LHCN-M2 (cell line): ENCODE measurements around the gene RXYLT1. TPM values are rescaled to one million over a fixed set of nuclear protein-coding genes. Genes with fewer than 3 reads are reported as not detected.
"Not testable (repeated sequence)": the region's sequence is repeated elsewhere in the genome, so short reads cannot be mapped to it uniquely, and the experiment has no call there.

Experiments
- DNase-seq: peaks from one replicate; pipeline ENCODE4 v3.0.0-alpha.2; 2012; ENCODE audit warnings: low read depth
- total RNA-seq: library from RNA; depleted of rRNA; stranded (reverse); fragments of >200 nt; gene quantifications from 2 replicates; pipeline ENCODE4 v1.2.3, GENCODE V29; 2014

RXYLT1 gene
- total RNA-seq, 1 experiment from 2014 or later: 32.9 TPM

DNA sequence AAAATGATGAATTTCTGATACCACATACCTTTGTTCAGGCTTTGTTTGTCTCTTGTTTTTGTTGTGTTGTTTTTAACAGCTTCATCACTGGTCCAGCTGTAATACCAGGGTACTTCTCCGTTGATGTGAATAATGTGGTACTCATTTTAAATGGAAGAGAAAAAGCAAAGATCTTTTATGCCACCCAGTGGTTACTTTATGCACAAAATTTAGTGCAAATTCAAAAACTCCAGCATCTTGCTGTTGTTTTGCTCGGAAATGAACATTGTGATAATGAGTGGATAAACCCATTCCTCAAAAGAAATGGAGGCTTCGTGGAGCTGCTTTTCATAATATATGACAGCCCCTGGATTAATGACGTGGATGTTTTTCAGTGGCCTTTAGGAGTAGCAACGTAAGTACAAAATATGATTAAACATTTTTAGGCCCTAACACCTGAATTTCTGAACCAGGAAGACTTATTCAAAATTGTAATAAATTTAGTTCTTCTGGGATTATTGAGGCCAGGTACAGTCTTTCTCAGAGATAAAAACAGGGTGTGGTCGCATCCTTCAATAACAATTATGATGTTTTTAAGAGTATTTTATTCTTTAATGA, 22.4 kb downstream of the RXYLT1 start:
- peak; percentile 38 for DNase-seq

DNA sequence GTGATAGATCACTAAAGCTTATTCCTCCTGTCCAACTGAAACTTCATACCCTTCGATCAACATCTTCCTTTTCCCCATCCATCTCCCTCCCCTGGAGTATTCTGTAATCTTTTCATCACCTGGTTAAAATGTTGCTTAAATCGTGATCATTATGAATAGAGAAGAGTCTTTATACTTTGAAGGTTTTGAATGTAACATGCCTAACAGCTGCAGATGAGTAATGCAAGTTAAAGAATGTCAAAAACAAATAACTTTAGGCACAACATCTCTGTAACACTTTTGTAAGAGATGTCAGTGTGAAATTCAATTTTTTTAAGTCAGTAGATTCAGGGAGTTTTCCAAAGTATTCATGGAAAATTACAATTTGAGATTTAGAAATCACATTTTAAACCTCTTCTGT, 25.0 kb downstream of the RXYLT1 start:
- peak; percentile 71 for DNase-seq

DNA sequence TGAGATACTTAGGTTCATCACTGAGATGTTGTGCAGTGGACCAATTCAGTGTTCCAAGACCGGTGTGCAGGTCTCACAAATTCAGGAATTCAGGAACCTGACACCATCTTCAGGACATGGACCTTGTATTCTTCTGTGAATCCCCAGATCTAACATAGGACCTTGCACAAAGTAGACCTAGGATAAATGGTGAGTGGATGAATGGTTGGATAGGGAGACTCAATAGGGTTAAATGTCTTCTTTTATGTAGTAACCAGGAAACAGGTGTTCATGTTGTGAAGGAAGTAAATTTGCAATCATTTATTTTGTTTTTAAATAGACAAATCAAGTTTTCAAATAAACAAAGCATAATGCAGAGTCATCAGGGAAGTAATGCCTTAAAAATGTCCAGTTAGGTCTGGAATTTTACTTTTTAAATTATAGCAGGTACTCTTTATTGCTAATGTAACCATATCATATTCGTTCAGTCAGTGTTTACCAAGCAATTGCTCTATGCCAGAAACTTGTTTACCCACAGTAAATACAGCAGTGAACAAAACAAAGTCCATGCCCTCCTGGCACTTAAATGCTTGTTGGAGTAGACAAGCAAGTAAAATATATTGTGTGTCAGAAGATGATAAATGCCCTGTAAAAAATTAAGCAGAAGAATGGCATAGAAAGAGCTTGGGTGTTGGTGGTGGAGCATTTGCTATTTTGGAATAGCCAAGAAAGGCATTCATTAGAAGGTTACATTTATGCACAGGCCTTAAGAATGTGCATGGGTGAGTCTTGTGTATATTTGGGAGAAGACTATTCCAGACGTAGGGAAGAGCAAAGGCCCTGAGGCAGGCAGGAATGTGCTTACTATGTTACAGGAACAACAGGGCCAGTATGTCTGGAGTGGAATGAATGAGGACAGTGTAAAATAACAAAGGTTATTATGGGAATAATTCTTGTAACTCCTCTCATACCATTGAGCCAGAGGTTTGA, 26.3 kb downstream of the RXYLT1 start:
- no peak for DNase-seq

DNA sequence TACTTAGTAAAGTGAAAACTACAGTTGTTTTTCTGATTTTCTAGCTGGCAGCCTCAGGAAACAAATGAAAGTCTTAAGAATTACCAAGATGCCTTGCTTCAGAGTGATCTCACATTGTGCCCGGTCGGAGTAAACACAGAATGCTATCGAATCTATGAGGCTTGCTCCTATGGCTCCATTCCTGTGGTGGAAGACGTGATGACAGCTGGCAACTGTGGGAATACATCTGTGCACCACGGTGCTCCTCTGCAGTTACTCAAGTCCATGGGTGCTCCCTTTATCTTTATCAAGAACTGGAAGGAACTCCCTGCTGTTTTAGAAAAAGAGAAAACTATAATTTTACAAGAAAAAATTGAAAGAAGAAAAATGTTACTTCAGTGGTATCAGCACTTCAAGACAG, 28.9 kb downstream of the RXYLT1 start:
- DNase-seq: peak; percentile 16

DNA sequence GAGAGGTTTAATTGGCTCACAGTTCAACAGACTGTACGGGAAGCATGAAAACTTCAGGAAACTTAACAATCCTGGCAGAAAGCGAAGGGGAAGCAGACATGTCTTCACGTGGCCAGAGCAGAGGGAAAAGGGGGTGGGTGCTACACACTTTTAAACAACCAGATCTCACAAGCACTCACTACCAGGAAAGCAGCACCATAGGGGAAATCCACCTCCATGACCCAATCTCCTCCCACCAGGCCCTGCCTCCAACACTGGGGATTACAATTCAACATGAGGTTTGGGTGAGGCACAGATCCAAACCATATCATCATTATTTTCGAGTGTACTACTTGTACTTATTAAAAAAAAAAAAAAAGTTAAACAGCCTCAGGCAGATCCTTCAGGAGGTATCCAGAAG, 29.9 kb downstream of the RXYLT1 start:
- no peak for DNase-seq

DNA sequence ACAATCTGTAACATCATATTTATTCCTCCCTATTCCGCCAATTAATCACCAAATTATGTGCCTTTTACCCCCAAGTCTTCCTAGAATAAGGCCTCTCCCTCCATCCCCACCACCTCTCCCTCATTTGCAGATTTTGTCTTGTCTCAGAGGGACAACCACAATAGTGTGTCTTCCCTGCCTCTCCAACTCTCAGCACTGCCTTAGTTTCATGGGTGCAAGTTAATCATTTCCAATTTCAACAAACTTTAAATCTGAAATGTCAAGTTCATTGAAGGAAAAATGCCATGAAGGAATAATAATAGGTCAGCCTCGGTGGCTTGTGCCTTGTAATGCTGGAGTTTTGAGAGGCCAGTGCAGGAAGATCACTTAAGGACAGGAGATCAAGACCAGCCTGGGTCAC, 31.6 kb downstream of the RXYLT1 start:
- DNase-seq: no peak

DNA sequence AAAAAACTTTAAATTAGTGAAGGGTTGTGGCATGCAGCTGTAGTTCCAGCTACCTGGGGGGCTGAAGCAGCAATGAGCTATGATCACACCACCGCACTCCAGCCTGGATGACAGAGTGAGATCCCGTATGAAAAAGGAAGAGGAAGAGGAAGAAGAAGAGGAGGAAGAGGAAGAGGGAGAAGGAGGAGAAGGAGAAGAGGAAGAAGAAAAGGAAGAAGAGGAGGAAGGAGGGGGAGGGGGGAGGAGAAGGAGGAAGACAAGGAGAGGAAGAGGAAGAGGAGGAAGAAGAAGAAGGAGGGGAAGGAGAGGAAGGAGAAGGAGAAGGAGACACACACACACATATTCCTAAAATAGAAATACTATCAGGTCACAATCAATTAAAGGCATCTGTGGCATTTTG, 32.0 kb downstream of the RXYLT1 start:
- DNase-seq: no peak

DNA sequence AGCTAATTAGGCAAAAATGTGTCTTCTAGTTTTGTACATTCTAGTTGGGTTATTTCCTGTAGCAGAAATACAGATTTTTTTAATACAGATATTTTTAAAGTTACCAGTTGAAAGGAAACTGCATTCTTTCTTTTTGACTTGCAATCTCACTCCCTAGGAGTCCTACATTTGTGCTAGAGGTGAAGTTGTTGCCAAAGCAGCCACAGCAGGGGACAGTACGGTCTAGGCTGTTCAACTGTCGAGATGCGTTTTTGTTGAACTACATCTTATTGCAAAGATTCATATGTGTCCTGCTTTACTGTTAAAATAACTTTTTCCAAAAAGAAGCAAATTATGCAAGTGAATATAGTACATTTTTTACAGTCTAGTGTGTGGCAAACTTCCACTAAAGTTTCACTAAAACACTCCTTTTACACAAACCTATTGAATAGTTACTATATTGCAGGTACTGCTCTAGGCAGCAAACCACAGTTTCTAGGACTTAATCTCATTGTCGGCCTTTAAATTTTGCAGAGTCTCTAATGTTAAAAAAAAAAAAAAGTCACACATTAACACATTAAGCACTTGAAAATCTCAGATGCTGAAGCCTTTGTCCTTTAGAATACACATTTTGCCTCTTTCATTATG, 34.5 kb downstream of the RXYLT1 start:
- DNase-seq: no peak

DNA sequence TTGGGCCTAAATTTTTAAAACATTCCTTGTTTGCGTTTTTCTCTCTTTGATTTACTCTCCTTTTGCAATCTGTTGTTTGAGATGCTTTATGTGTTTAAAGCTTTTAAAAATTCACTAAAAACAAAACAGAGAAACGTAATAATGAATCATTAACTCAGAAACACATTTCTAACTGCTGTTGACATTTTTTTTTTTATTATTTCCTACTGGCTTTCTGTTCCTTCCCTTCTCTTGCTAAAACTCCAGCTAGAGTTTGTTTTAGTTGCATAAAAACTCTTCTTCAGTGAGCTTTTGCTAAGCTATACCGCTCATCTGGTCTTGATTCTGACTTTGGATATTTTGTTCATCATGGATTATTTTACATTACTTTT, 35.8 kb downstream of the RXYLT1 start:
- DNase-seq: no peak

DNA sequence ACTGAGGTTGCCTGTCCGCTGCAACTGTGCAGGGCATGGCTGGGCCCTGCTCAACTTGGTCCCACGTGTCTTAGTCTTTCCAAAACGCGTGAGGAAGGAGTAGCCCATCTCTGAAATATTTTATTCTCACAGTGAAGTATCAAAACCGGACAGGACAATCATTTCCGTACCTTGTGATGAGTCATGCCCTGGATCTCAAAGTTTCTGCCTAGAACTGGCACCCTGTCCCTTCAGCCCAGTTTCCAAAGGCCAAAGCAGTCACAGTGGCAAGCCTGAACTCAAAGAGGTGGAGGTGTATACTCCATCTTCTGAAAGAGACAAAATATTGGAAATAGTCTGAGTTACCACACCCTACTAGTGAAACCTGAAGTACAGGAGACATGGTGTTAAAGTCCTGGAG, 36.3 kb downstream of the RXYLT1 start:
- DNase-seq: no peak

DNA sequence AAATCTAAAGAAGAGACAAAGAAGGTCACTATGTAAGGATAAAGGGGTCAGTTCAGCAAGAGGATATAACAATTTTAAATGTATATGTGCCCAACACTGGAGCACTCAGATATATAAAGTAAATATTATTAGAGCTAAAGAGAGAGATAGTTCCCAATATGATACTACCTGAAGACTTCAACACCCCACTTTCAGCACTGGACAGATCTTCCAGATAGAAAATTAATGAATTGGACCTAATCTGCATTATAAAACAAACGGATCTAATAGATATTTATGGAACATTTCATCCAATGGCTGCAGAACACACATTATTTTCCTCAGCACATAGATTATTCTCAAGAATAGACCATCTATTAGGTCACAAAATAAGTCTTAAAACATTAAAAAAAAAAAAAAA, 40.7 kb downstream of the RXYLT1 start:
- DNase-seq: no peak

DNA sequence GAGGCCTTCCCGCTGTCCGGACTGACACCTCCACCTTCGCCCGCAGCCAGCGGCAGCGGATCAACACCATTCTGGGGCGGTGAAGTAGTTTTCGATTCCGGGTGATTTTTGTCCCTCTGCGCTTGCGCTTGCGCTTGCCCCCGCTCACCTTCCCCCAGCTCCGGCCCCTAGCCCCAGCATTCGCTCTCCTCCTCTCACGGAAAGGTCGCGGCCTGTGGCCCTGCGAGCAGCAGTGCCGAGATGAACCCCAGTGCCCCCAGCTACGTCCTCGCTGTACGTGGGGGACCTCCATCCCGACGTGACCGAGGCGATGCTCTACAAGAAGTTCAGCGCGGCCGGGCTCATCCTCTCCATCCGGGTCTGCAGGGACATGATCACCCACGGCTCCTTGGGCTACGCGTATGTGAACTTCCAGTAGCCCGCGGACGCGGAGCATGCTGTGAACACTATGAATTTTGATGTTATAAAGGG, 42.1 kb downstream of the RXYLT1 start:
- no peak for DNase-seq

DNA sequence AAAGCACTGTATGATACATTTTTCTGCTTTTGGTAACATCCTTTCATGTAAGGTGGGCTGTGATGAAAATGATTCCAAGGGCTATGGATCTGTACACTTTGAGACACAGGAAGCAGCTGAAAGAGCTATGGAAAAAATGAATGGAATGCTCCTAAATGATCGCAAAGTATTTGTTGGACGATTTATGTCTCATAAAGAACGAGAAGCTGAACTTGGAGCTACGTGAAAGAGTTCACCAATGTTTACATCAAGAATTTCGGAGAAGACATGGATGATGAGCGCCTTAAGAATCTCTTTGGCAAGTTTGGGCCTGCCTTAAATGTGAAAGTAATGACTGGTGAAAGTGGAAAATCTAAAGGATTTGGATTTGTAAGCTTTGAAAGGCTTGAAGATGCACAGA, 42.6 kb downstream of the RXYLT1 start:
- DNase-seq: no peak

DNA sequence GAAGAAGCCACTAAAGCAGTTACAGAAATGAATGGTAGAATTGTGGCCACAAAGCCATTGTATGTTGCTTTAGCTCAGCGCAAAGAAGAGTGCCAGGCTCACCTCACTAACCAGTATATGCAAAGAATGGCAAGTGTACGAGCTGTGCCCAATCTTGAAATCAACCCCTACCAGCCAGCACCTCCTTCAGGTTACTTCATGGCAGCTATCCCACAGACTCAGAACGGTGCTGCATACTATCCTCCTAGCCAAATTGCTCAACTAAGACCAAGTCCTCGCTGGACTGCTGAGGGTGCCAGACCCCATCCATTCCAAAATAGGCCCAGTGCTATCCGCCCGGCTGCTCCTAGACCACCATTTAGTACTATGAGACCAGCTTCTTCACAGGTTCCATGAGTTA, 43.3 kb downstream of the RXYLT1 start:
- no peak for DNase-seq

DNA sequence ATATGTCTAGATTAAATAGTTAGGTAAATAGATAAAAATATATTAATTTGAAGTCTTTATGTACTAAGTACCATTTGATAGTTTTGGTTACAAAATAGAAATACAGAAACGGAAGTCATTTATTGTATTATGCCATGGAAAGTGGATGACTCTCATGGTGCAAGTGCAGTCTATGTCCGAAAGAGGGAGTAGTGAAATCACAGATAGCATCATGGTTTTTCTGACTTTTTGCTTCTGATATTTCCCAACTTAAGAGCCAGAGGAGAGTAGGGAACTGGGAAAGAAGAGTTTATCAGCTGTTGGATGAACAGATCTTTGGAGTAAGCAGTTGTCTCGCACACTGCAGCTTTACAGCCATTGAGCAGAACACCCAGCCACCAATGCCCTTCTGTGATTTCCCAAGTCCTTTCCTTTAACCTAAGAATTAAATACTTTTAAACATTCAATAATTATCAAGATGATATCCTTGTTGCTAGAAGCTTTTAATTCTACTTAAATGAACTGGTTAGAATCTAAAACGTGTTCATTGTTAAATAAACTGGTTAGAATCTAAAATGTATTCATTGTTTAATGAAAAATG, 46.4 kb downstream of the RXYLT1 start:
- DNase-seq: peak; percentile 76

DNA sequence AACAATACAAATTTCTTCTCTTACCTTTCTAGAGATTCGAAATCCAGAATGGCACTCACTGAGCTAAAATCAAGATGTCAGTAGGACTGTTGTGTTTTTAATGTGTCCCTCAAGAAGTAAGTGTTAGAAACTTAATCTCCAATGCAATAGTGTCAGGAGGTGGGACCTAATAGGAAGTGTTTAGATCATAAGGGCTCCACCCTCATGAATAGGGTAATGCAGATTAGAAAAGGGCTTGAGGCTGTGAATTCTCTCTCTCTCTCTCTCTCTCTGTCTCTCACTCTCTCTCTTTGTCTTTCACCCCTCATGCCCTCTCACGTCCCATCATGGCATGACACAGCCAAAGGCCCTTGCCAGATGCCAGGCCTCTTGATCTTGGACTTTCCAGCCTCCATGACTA, 49.2 kb downstream of the RXYLT1 start:
- no peak for DNase-seq

DNA sequence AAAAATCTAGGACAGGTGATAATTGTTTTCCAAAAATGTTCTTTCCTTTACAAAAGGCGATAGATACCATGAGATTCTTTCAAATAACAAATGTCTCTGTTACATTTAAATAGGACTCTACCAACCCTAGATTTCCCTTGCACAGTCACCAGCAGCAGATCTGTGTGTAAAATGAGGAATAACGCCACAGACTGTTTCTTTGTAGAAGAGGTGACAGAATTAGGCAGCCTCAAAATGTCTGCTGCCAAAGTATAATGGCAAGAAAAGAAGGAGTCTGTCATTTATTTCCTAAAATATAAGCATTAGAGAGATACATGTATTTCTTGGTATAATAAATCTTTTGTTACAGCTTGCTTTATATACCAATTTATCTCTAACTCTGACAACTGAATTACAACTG, 56.3 kb downstream of the RXYLT1 start:
- DNase-seq: no peak

DNA sequence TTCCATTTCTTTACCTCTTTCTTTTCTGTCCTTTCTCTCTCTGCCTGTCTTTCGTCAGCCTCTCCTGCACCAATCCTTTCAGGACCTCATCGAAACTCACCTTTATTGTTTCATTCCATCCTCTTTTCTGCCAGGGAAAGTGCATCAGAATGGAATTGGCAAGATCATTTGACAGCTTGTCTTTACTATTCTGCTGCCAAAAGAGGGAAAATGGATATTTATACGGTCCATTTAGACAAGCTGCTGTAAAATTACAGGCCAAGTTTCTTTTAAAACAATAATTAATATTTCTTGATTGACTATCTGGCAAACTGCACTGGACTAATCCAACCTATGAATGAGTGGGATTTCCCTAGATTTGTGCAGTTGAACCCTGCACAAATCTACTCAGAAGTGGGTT, 57.2 kb downstream of the RXYLT1 start:
- no peak for DNase-seq

DNA sequence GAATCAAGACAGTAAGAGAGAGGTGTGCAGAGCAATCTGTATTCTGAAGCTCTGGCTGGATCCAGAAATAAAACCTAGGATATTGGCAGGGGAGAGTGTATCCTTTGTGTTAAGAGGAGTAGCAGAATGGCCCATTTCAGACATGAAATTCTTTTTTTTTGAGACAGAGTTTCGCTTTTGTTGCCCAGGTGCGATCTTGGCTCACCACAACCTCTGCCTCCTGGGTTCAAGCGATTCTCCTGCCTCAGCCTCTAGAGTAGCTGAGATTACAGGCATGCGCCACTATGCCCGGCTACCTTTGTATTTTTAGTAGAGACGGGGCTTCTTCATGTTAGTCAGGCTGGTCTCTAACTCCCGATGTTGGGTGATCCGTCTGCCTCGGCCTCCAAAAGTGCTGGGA, 58.7 kb downstream of the RXYLT1 start:
- no peak for DNase-seq

DNA sequence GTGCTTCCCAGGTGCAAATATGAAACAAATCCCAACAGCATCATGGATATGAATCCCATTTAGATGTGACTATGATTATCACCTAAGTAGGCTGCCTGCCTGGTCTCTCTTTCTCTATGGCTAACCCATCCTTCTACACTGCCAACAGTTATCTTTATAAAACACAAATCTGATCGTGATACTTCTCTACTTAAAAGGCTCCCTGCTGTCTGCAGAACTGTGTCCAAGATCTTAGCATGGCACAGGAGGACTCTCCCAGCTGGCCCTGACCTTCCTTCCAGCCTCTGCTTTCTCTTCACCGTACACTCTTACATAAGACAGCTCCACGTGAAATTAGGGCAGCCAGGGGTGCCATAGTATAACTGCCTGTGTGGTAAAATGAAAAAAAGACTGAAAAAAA, 61.3 kb downstream of the RXYLT1 start:
- DNase-seq: no peak

DNA sequence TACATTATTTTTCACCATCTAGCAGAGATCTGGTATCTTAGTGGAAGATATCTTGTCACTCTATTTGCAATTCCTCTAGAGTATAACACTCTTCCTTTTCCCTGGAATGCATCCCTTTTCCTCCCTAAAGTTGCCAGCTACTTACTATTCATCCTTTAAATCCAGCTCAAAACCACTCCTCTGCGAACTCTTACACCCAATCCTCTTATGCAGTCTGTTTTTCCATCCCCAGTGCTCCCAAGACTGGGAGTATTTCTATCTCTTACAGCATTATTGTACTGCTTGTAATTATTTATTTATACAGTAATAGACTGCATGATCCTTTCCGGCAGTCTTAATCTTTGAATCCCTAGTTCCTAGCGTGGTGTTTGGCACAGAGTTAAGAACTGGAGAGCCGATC, 61.9 kb downstream of the RXYLT1 start:
- DNase-seq: no peak

DNA sequence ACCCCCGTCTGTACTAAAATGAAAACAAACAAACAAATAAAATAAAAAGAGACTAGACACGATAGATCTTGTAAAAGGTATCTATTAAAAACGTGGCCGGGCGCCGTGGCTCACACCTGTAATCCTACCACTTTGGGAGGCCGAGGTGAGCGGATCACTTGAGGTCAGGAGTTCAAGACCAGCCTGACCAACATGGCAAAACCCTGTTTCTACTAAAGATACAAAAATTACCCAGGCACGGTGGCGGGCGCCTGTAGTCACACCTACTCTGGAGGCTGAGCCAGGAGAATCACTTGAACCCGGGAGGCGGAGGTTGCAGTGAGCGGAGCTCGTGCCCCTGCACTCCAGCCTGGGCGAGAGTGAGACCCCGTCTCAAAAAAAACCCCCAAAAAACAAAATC, 63.0 kb downstream of the RXYLT1 start:
- not testable (repeated sequence) for DNase-seq
